Measurements from ENCODE around the gene RGSL1. TPM values are rescaled to one million over a fixed set of nuclear protein-coding genes. Genes with fewer than 3 reads are reported as not detected.
"Not testable (repeated sequence)": the region's sequence is repeated elsewhere in the genome, so short reads cannot be mapped to it uniquely, and the experiment has no call there.

Gene RGSL1
- total RNA-seq, 1 donor from 2014 or later: not detected

- no peak overlapping the region for H3K9ac ChIP-seq (ENCODE audit: low read depth in 1 of 3, low read length in 3 of 3)
- H3K27ac ChIP-seq (ENCODE audit: low read depth, low read length): no peak overlapping the region
- no peaks in the 10 kb centered on the region for H3K27me3 ChIP-seq (ENCODE audit: control insufficient read depth in 3 of 3, insufficient read depth in 3 of 3, low read length in 3 of 3)
- no peaks in the 10 kb centered on the region for H3K4me1 ChIP-seq (ENCODE audit: control insufficient read depth in 3 of 3, insufficient read depth in 3 of 3, low read length in 3 of 3)
- peaks cover 2 to 5% (median 4%) of the 10 kb centered on the region in 3 donors for H3K9me3 ChIP-seq (ENCODE audit: control insufficient read depth in 3 of 3, low read length in 3 of 3)
- H3K36me3 ChIP-seq (ENCODE audit: control insufficient read depth in 3 of 3, insufficient read depth in 3 of 3, low read length in 3 of 3): no peaks in the 10 kb centered on the region
- no peak overlapping the region for H3K4me3 ChIP-seq (ENCODE audit: low read length in 3 of 3)
These were observed 70.8 kb downstream of the RGSL1 start for GRCh38 chr1:182520736-182521135.

- H3K27ac ChIP-seq (ENCODE audit: low read depth, low read length): no peak overlapping the region
- H3K9ac ChIP-seq (ENCODE audit: low read depth in 1 of 3, low read length in 3 of 3): no peak overlapping the region
- peaks cover 2 to 5% (median 4%) of the 10 kb centered on the region in 3 donors for H3K9me3 ChIP-seq (ENCODE audit: control insufficient read depth in 3 of 3, low read length in 3 of 3)
- H3K27me3 ChIP-seq (ENCODE audit: control insufficient read depth in 3 of 3, insufficient read depth in 3 of 3, low read length in 3 of 3): no peaks in the 10 kb centered on the region
- no peaks in the 10 kb centered on the region for H3K36me3 ChIP-seq (ENCODE audit: control insufficient read depth in 3 of 3, insufficient read depth in 3 of 3, low read length in 3 of 3)
- H3K4me3 ChIP-seq (ENCODE audit: low read length in 3 of 3): no peak overlapping the region
- no peaks in the 10 kb centered on the region for H3K4me1 ChIP-seq (ENCODE audit: control insufficient read depth in 3 of 3, insufficient read depth in 3 of 3, low read length in 3 of 3)
These were observed 75.4 kb downstream of the RGSL1 start for GRCh38 chr1:182525342-182525741.

GRCh38 chr1:182527680-182528079 lies 77.7 kb downstream of the RGSL1 start:
- no peak overlapping the region for H3K9ac ChIP-seq (ENCODE audit: low read depth in 1 of 3, low read length in 3 of 3)
- H3K36me3 ChIP-seq (ENCODE audit: control insufficient read depth in 3 of 3, insufficient read depth in 3 of 3, low read length in 3 of 3): no peaks in the 10 kb centered on the region
- H3K4me1 ChIP-seq (ENCODE audit: control insufficient read depth in 3 of 3, insufficient read depth in 3 of 3, low read length in 3 of 3): no peaks in the 10 kb centered on the region
- H3K9me3 ChIP-seq (ENCODE audit: control insufficient read depth in 3 of 3, low read length in 3 of 3): peaks cover 2 to 5% (median 4%) of the 10 kb centered on the region in 3 donors
- H3K27ac ChIP-seq (ENCODE audit: low read depth, low read length): no peak overlapping the region
- no peak overlapping the region for H3K4me3 ChIP-seq (ENCODE audit: low read length in 3 of 3)
- no peaks in the 10 kb centered on the region for H3K27me3 ChIP-seq (ENCODE audit: control insufficient read depth in 3 of 3, insufficient read depth in 3 of 3, low read length in 3 of 3)

- not testable (repeated sequence) for H3K4me3 ChIP-seq (ENCODE audit: low read length in 3 of 3); H3K27ac ChIP-seq (ENCODE audit: low read depth, low read length); H3K9ac ChIP-seq (ENCODE audit: low read depth in 1 of 3, low read length in 3 of 3); H3K36me3 ChIP-seq (ENCODE audit: control insufficient read depth in 3 of 3, insufficient read depth in 3 of 3, low read length in 3 of 3); H3K9me3 ChIP-seq (ENCODE audit: control insufficient read depth in 3 of 3, low read length in 3 of 3); H3K27me3 ChIP-seq (ENCODE audit: control insufficient read depth in 3 of 3, insufficient read depth in 3 of 3, low read length in 3 of 3); H3K4me1 ChIP-seq (ENCODE audit: control insufficient read depth in 3 of 3, insufficient read depth in 3 of 3, low read length in 3 of 3)
These were observed 78.3 kb downstream of the RGSL1 start for GRCh38 chr1:182528206-182528605.

GRCh38 chr1:182533896-182534295 lies 84.0 kb downstream of the RGSL1 start:
- H3K27me3 ChIP-seq (ENCODE audit: control insufficient read depth in 3 of 3, insufficient read depth in 3 of 3, low read length in 3 of 3): no peaks in the 10 kb centered on the region
- no peak overlapping the region for H3K9ac ChIP-seq (ENCODE audit: low read depth in 1 of 3, low read length in 3 of 3)
- H3K9me3 ChIP-seq (ENCODE audit: control insufficient read depth in 3 of 3, low read length in 3 of 3): no peaks in the 10 kb centered on the region
- no peaks in the 10 kb centered on the region for H3K4me1 ChIP-seq (ENCODE audit: control insufficient read depth in 3 of 3, insufficient read depth in 3 of 3, low read length in 3 of 3)
- H3K4me3 ChIP-seq (ENCODE audit: low read length in 3 of 3): no peak overlapping the region
- H3K27ac ChIP-seq (ENCODE audit: low read depth, low read length): no peak overlapping the region
- no peaks in the 10 kb centered on the region for H3K36me3 ChIP-seq (ENCODE audit: control insufficient read depth in 3 of 3, insufficient read depth in 3 of 3, low read length in 3 of 3)

GRCh38 chr1:182549346-182549745 lies 99.4 kb downstream of the RGSL1 start:
- peaks cover 0 to 7% (median 5%) of the 10 kb centered on the region in 3 donors for H3K9me3 ChIP-seq (ENCODE audit: control insufficient read depth in 3 of 3, low read length in 3 of 3)
- H3K36me3 ChIP-seq (ENCODE audit: control insufficient read depth in 3 of 3, insufficient read depth in 3 of 3, low read length in 3 of 3): no peaks in the 10 kb centered on the region
- H3K27me3 ChIP-seq (ENCODE audit: control insufficient read depth in 3 of 3, insufficient read depth in 3 of 3, low read length in 3 of 3): no peaks in the 10 kb centered on the region
- no peak overlapping the region for H3K4me3 ChIP-seq (ENCODE audit: low read length in 3 of 3)
- H3K4me1 ChIP-seq (ENCODE audit: control insufficient read depth in 3 of 3, insufficient read depth in 3 of 3, low read length in 3 of 3): no peaks in the 10 kb centered on the region
- no peak overlapping the region for H3K27ac ChIP-seq (ENCODE audit: low read depth, low read length)
- no peak overlapping the region for H3K9ac ChIP-seq (ENCODE audit: low read depth in 1 of 3, low read length in 3 of 3)

- no peaks in the 10 kb centered on the region for H3K27me3 ChIP-seq (ENCODE audit: control insufficient read depth in 3 of 3, insufficient read depth in 3 of 3, low read length in 3 of 3)
- no peak overlapping the region for H3K4me3 ChIP-seq (ENCODE audit: low read length in 3 of 3)
- H3K9me3 ChIP-seq (ENCODE audit: control insufficient read depth in 3 of 3, low read length in 3 of 3): peaks cover 0 to 7% (median 5%) of the 10 kb centered on the region in 3 donors
- no peaks in the 10 kb centered on the region for H3K4me1 ChIP-seq (ENCODE audit: control insufficient read depth in 3 of 3, insufficient read depth in 3 of 3, low read length in 3 of 3)
- no peak overlapping the region for H3K9ac ChIP-seq (ENCODE audit: low read depth in 1 of 3, low read length in 3 of 3)
- no peak overlapping the region for H3K27ac ChIP-seq (ENCODE audit: low read depth, low read length)
- no peaks in the 10 kb centered on the region for H3K36me3 ChIP-seq (ENCODE audit: control insufficient read depth in 3 of 3, insufficient read depth in 3 of 3, low read length in 3 of 3)
These were observed 99.9 kb downstream of the RGSL1 start for GRCh38 chr1:182549811-182550210.

- no peak overlapping the region for H3K27ac ChIP-seq (ENCODE audit: low read depth, low read length)
- no peaks in the 10 kb centered on the region for H3K27me3 ChIP-seq (ENCODE audit: control insufficient read depth in 3 of 3, insufficient read depth in 3 of 3, low read length in 3 of 3)
- H3K4me3 ChIP-seq (ENCODE audit: low read length in 3 of 3): no peak overlapping the region
- no peaks in the 10 kb centered on the region for H3K36me3 ChIP-seq (ENCODE audit: control insufficient read depth in 3 of 3, insufficient read depth in 3 of 3, low read length in 3 of 3)
- peaks cover 0 to 6% (median 0%) of the 10 kb centered on the region in 3 donors for H3K4me1 ChIP-seq (ENCODE audit: control insufficient read depth in 3 of 3, insufficient read depth in 3 of 3, low read length in 3 of 3)
- peaks cover 0 to 7% (median 5%) of the 10 kb centered on the region in 3 donors for H3K9me3 ChIP-seq (ENCODE audit: control insufficient read depth in 3 of 3, low read length in 3 of 3)
- no peak overlapping the region for H3K9ac ChIP-seq (ENCODE audit: low read depth in 1 of 3, low read length in 3 of 3)
These were observed 102.6 kb downstream of the RGSL1 start for GRCh38 chr1:182552527-182552926.

GRCh38 chr1:182555493-182555892 lies 105.5 kb downstream of the RGSL1 start:
- no peaks in the 10 kb centered on the region for H3K27me3 ChIP-seq (ENCODE audit: control insufficient read depth in 3 of 3, insufficient read depth in 3 of 3, low read length in 3 of 3)
- H3K36me3 ChIP-seq (ENCODE audit: control insufficient read depth in 3 of 3, insufficient read depth in 3 of 3, low read length in 3 of 3): no peaks in the 10 kb centered on the region
- H3K27ac ChIP-seq (ENCODE audit: low read depth, low read length): no peak overlapping the region
- H3K9ac ChIP-seq (ENCODE audit: low read depth in 1 of 3, low read length in 3 of 3): no peak overlapping the region
- H3K4me1 ChIP-seq (ENCODE audit: control insufficient read depth in 3 of 3, insufficient read depth in 3 of 3, low read length in 3 of 3): peaks cover 0 to 6% (median 0%) of the 10 kb centered on the region in 3 donors
- H3K9me3 ChIP-seq (ENCODE audit: control insufficient read depth in 3 of 3, low read length in 3 of 3): peaks cover 0 to 7% (median 5%) of the 10 kb centered on the region in 3 donors
- no peak overlapping the region for H3K4me3 ChIP-seq (ENCODE audit: low read length in 3 of 3)

- Histone ChIP-seq H3K9me3 (ENCODE audit: control insufficient read depth in 3 of 3, low read length in 3 of 3) (peaks cover 0 to 7% (median 5%) of the 10 kb centered on the region in 3 donors), H3K4me1 (ENCODE audit: control insufficient read depth in 3 of 3, insufficient read depth in 3 of 3, low read length in 3 of 3) (peaks cover 0 to 6% (median 0%) of the 10 kb centered on the region in 3 donors), H3K36me3 (ENCODE audit: control insufficient read depth in 3 of 3, insufficient read depth in 3 of 3, low read length in 3 of 3) (no peaks in the 10 kb centered on the region), H3K4me3 (ENCODE audit: low read length in 3 of 3) (no peak overlapping the region), H3K27me3 (ENCODE audit: control insufficient read depth in 3 of 3, insufficient read depth in 3 of 3, low read length in 3 of 3) (no peaks in the 10 kb centered on the region), H3K9ac (ENCODE audit: low read depth in 1 of 3, low read length in 3 of 3) (no peak overlapping the region), H3K27ac (ENCODE audit: low read depth, low read length) (no peak overlapping the region)
These were observed 106.3 kb downstream of the RGSL1 start for GRCh38 chr1:182556279-182556678.

Measured in skeletal muscle tissue (tissue), 4 donors.